Stimulated activated CD4-positive, alpha-beta T cell treated with anti-CD3 and anti-CD28 coated beads, Interleukin-2, amount 100 ng/mL, for 48 hours (primary cell): ENCODE measurements around the gene PRLH.
"Not testable (repeated sequence)": the region's sequence is repeated elsewhere in the genome, so short reads cannot be mapped to it uniquely, and the experiment has no call there.

Source experiments
- DNase-seq, 2 donors: peaks; one replicate each; pipeline ENCODE4 v3.0.0-alpha.2; 2020

Gene PRLH

GRCh38 chr2:237602409-237602808, 36.0 kb downstream of the PRLH start:
- DNase-seq: no peak

GRCh38 chr2:237603049-237603717, 36.8 kb downstream of the PRLH start:
- DNase-seq: no peak

GRCh38 chr2:237603718-237604362, 37.5 kb downstream of the PRLH start:
- DNase-seq: peak in 1 of 2 donors; percentile 21

GRCh38 chr2:237604391-237604790, 38.0 kb downstream of the PRLH start:
- DNase-seq: no peak

- DNase-seq: no peak
These were observed 38.6 kb downstream of the PRLH start for GRCh38 chr2:237604960-237605359.

- DNase-seq: not testable (repeated sequence)
These were observed 40.1 kb downstream of the PRLH start for GRCh38 chr2:237606522-237606921.

- no peak for DNase-seq
These were observed 46.4 kb downstream of the PRLH start for GRCh38 chr2:237612527-237613357.

GRCh38 chr2:237613679-237614078, 47.3 kb downstream of the PRLH start:
- DNase-seq: no peak

GRCh38 chr2:237614151-237614720, 47.9 kb downstream of the PRLH start:
- DNase-seq: no peak

GRCh38 chr2:237615631-237616249, 49.4 kb downstream of the PRLH start:
- no peak for DNase-seq

GRCh38 chr2:237616373-237616733, 50.0 kb downstream of the PRLH start:
- DNase-seq: no peak
